ENCODE results near the gene CUX1.

GRCh38 chr7:102302025-102302424 lies 484.6 kb downstream of the CUX1 start:
- TF ChIP-seq CTCF (IDR thresholded peaks at IDR 0.05; ENCODE audit: insufficient read depth, low read length): no peak
- TF ChIP-seq POLR2AphosphoS5 (IDR thresholded peaks at IDR 0.05; ENCODE audit: low read depth): no peak

Measured in HL-60 (cell line).